ENCODE measurements around the gene SNTA1. TPM values are rescaled to one million over a fixed set of nuclear protein-coding genes. Genes with fewer than 3 reads are reported as not detected.

Gene SNTA1
- total and polyA plus RNA-seq, 2 of the 13 experiments (the other 11 are each of a cell fraction or from before 2014, with no cell fraction given): 16.4 to 18.3 TPM

- TF ChIP-seq ZHX2 (IDR thresholded peaks at IDR 0.05; ENCODE audit: low read depth) (0 out of 2 replicates have a peak, but pooled peaks have one; percentile 22), ZHX2 (CRISPR knock-in tag; IDR thresholded peaks at IDR 0.05; ENCODE audit: borderline replicate concordance) (no peak), ETV5 (CRISPR knock-in tag; IDR thresholded peaks at IDR 0.05; ENCODE audit: borderline replicate concordance) (no peak; the same call in 1 of the 2 replicates), KDM1A (CRISPR knock-in tag; IDR thresholded peaks at IDR 0.05) (no peak), SPEN (CRISPR knock-in tag; IDR thresholded peaks at IDR 0.05; ENCODE audit: low read depth) (peak; percentile 19; the same call in 1 of the 2 replicates), ZNF431 (CRISPR knock-in tag; IDR thresholded peaks at IDR 0.05; ENCODE audit: borderline replicate concordance, low read depth) (peak; percentile 83; the same call in 1 of the 2 replicates), TFAP4 (IDR thresholded peaks at IDR 0.05; ENCODE audit: borderline replicate concordance, low read depth) (no peak), HMG20B (CRISPR knock-in tag; conservative IDR thresholded peaks at IDR 0.05) (0 out of 2 replicates have a peak, but pooled peaks have one; percentile 26), REL (CRISPR knock-in tag; conservative IDR thresholded peaks at IDR 0.05) (0 out of 2 replicates have a peak, but pooled peaks have one; percentile 23), CCDC6 (CRISPR knock-in tag; IDR thresholded peaks at IDR 0.05) (peak; percentile 75; the same call in 1 of the 2 replicates), ZNF577 (CRISPR knock-in tag; IDR thresholded peaks at IDR 0.05; ENCODE audit: borderline replicate concordance, low read depth) (no peak), NFYC (CRISPR knock-in tag; IDR thresholded peaks at IDR 0.05) (no peak), ZNF691 (CRISPR knock-in tag; IDR thresholded peaks at IDR 0.05; ENCODE audit: borderline replicate concordance, low read depth) (peak; percentile 46; the same call in 1 of the 2 replicates), ZNF773 (CRISPR knock-in tag; IDR thresholded peaks at IDR 0.05; ENCODE audit: borderline replicate concordance) (no peak), MNT (IDR thresholded peaks at IDR 0.05) (no peak), RXRA (CRISPR knock-in tag; IDR thresholded peaks at IDR 0.05) (no peak; the same call in 1 of the 2 replicates), ARNT2 (CRISPR knock-in tag; IDR thresholded peaks at IDR 0.05; ENCODE audit: low read depth) (no peak; the same call in 1 of the 2 replicates), ZNF558 (CRISPR knock-in tag; IDR thresholded peaks at IDR 0.05; ENCODE audit: borderline replicate concordance) (peak; percentile 54; the same call in 1 of the 2 replicates)
Observed at GRCh38 chr20:33443512-33444239, at the start of gene SNTA1 (continued).
